GM18861 (cell line): ENCODE data around the gene DCHS1.

Experiments used
- ATAC-seq: cut with Tn5 transposase; IDR thresholded peaks from one replicate; pipeline ENCODE4 v1.9.1; 2021; ENCODE audit not compliant: unreplicated experiment

The DCHS1 gene

GRCh38 chr11:6628526-6628925 lies 27.1 kb downstream of the DCHS1 start:
- ATAC-seq, result no peak

GRCh38 chr11:6627762-6628241 lies 27.8 kb downstream of the DCHS1 start:
- ATAC-seq, result peak; percentile 79

DNA sequence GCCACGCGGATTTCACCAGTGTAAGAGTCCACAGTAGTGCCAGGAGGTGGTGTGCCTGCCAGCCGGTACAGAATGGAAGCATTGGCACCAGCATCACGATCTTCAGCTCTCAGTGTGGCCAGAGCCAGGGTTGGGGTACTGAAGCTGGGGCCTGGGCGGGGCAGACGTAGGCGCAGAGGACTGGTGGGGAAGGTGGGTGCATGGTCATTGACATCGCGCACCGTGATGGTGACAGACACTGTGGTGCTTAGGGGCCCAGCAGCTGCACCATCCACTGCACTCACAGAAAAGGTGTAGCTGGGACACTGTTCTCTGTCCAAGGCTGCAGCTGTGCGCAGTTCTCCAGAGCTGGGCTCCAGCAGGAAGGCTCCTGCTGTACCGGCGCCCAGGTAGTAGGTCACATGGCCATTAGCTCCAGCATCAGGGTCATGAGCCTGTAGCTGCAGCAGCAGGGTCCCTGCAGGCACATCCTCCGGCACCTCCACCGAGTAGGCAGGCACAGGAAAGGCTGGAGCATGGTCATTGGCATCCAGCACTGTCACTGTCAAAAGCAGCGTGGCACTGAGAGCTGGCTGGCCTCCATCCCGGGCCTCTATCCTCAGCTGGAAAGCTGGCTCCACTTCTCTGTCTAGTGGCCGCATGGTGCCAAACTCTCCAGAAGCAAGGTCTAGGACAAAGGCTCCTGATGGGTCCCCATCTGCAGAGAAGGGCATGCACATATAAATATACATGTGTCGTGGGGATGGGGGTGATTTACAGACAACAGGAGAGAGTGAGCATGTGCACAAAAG lies 28.4 kb downstream of the DCHS1 start:
- ATAC-seq, result no peak

- ATAC-seq, result no peak
These were observed 29.7 kb downstream of the DCHS1 start for GRCh38 chr11:6625832-6626420.

DNA sequence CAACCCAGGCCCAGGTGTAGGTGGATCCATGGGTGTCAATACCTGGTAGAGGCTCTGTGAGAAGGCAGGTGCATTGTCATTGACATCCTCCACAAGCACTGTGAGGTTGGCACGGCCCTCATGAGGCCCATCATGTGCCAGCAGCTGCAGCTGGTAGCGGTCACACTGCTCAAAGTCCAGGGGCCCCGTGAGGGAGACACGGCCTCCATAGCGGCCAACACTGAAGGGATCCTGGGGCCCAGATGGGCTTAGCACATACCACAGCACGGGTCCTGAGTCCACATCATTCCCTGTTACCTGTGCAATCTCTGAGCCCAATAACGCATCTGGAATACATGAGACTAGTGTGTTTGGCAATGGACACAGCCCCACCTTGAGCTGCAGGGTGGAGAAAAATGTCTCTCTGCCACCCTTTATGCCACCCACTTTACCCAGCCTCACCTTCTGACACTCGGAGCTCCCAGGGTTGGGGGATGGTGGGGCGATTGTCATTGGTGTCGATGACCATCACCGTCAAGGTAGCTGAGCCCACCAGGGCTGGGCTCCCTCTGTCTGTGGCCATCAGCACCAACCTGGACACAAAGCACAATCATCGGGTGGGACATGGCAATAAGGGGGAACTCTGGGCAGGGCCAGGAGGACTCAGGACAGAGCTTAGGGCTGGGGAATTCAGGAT lies 30.3 kb downstream of the DCHS1 start:
- ATAC-seq, result no peak

DNA sequence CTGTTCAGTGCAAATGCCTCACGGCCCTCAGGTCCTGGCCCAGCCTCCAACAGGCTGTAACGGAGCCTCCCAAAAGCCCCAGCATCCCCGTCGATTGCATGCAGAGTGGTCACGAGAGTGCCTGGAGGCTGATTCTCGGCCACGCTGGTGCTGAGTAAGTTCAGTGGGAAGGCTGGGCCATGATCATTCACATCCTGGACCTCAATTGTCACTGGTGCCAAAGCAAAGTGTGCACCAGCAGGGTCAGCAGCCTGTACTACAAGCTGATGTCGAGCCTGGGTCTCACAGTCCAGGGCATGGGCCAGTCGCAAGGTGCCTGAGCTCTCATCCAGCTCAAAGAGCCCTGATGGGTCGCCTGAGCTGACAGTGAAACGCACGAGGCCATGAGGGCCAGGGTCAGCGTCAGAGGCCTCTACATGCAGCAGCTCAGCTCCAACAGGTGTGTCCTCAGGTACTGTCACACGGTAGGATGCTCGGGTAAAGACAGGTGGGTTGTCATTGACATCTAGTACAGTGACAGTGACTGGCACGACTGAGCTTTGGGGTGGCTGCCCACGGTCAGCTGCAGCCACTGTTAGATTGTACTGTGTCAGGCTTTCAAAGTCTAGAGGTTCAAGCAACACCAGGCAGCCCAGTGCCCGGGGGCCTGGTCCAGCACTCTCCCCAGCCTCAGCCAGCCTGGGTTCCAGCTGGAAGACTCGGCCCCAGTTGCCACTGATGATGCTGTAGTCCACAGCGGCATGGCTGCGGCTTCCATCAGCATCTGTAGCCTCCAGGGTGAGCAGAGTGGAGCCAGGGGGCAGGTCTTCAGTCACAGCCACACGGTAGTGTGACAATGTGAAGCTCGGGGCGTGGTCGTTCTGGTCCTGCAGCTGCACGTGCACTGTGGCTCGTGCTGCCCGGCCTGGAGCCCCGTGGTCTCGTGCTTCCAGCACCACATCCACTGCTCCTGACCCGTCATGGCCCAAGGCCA lies 31.9 kb downstream of the DCHS1 start:
- no peak for ATAC-seq

- ATAC-seq, result no peak
These were observed 33.1 kb downstream of the DCHS1 start for GRCh38 chr11:6622261-6623171.

DNA sequence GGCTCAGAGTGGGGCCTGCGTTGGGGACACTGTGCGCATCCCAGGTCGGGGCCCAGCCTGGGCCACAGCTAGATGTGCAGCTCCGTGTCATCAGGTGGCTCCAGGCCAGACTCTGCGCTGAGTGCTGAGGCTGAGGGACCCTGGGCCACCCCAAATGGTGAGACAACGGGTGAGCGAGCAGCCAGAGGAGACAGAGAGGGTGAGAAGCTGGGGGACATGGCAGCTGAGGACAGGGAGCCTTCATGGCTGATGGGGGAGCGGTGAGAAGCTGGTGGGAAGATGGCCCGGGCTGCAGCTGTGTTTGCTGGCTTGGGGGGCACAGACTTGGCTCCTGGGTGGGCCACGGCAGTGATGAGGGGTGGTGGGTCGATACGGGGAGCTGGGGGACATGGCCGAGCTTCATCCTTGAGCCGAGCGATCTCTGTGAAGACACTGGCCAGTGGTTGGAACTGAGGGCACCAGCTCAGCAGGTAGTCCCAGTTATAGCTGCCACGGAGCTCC lies 33.8 kb downstream of the DCHS1 start:
- ATAC-seq, result no peak

DNA sequence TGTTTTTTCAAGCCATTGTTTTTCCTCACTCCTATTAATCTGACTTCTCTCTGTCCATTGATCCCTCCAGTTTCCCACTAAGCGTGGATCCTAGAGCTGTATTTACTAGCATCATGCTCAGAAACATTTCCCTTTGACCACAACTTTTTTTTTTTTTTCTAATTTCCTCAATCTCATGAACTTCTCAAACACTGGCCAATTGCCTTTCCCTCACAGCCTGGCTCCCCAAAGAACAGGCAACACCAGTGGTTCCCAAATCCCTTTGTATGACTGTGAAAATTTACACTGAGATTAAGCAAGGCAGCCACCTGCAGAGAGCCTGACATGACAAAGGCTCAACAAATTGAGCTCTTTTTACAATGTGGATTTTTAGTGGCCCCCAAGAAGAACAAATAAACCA lies 35.0 kb downstream of the DCHS1 start:
- ATAC-seq, result no peak

GRCh38 chr11:6619004-6619745 lies 36.4 kb downstream of the DCHS1 start, which contains the start of gene TPP1:
TSS of gene TPP1 (minus strand) at chr11:6619422. CDS start at chr11:6619400, 22 bp downstream.
- ATAC-seq, result peak; percentile 97

GRCh38 chr11:6618117-6619003 lies 37.2 kb downstream of the DCHS1 start:
- no peak for ATAC-seq

GRCh38 chr11:6617315-6617781 lies 38.3 kb downstream of the DCHS1 start:
- no peak for ATAC-seq

DNA sequence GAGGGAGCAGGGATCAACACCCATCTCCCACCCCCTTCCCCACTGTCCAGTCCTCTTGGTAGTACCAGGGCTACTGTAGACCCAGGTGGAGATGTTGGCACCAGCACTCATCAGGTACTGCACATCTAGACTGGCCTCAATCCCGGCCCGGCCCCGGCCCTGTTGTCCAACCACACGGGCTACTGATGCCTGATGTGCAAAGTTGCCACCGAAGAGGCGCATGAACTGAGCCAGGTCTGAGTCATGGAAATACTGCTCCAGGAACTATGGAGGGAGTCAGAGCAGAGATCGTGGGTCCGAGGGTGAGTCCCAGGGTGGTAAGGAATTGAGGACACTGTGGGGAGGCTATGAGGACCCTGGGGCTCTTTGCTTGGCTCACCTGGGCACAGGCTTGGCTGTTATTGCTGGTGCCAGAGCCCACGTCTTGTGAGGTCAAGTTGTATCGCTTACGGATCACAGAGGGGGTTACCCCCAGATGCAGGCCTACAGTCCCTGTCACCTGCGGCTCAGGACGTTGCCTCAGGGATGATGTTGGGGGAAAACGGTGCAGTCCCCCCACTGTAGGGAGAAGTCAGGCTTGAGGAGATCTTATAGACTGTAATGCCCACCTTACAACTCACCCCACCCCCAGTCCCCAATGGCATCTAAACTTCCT lies 38.9 kb downstream of the DCHS1 start:
- no peak for ATAC-seq

GRCh38 chr11:6615882-6616585 lies 39.6 kb downstream of the DCHS1 start:
- ATAC-seq, result no peak

DNA sequence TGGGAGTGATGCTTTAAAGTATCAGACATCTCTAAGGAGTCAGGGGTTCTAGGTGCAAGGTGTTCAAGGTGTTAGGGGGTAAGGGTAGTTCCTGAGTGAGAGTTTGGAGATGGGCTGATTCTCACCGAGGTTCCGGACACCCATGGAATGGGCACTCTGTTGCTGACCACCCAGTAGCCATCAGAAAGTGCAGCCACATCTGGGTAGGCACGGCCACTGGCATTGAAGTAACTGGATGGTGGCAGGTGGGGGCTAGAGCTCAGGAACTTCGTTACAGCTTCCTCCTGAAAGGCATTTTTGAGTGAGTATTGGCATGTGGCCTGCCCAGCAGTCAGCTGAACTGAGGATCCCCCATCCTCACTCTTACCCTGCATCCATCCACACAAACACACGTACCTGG lies 40.6 kb downstream of the DCHS1 start:
- ATAC-seq, result no peak

DNA sequence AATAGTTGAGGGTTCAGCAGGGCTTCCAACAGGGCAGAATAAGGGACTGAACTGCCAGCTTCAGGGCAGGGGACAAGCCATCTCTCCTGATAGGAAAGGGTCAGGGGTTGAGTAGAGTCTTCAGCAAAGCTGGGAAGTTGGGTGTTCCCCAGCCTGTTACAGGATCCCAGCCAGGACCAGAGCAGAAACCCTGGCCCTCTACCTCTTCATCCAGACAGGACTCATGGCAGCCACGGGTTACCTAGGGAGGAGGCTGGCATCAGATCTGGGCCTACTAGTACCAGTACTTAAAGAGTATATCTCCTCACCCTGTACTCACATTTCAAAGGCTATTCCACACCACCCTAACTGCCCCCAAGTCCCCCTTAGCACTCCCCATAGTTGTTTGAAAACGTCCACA lies 41.2 kb downstream of the DCHS1 start:
- ATAC-seq, result no peak

GRCh38 chr11:6613496-6613895 lies 42.1 kb downstream of the DCHS1 start:
- no peak for ATAC-seq
